GM12891 (cell line): ENCODE data around the gene RTP3.

Source experiments
- POLR2A ChIP-seq: IDR thresholded peaks from 2 replicates; pipeline ENCODE4 v1.6.1; 2011; ENCODE audit warnings: low read depth, low read length, control low read depth
- POLR2AphosphoS5 ChIP-seq: IDR thresholded peaks from 2 replicates; pipeline ENCODE4 v1.6.1; 2011; ENCODE audit warnings: low read depth, low read length, control low read depth
- TAF1 ChIP-seq: IDR thresholded peaks from 2 replicates; pipeline ENCODE4 v1.6.1; 2011; ENCODE audit warnings: low read depth, low read length, control low read depth

DNA sequence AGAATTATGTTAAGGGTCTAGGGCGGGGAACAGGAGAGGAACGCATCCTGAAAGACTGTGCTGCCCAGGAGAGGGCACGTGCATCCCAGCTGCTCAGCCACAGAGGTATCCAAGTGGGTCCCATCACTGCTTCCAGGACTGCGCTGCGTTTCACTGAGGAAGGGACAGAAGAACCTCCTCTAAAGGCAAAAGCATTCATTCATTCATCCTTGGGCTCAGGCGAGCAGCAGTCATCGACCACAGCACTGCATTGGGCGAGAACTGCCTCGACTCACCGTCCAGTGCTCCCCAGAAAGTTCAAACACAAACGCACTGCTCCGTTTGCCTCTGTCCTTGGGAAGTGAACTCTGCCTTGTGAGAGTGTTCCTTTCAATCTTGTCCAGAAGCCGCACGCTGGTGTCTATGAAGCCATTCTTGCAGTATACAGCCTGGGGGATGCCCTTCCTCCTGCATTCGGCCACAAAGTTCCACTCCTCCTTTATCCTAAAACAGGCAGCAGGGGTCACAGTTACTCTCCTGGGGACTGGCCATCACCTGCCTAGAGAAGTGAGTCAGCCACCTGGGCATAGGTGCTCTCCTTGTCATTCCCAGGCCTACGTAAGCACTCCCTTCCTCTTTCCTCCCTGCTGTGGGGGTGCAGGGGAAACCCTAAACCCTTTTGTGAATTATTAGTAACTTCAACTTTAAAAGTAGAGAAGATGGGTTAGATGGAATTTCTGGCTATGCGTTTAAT is 47.2 kb downstream of the RTP3 start:
- TF ChIP-seq POLR2AphosphoS5 (no peak), POLR2A (no peak), TAF1 (no peak)
